HG03378 (cell line): Measurements from ENCODE around the gene PMS2.
"Not testable (repeated sequence)": the region's sequence is repeated elsewhere in the genome, so short reads cannot be mapped to it uniquely, and the experiment has no call there.

Experiments used
- ATAC-seq: cut with Tn5 transposase; IDR thresholded peaks from one replicate; pipeline ENCODE4 v1.9.1; 2021; ENCODE audit warnings: mild to moderate bottlenecking, moderate library complexity; ENCODE audit not compliant: unreplicated experiment

The PMS2 gene

GRCh38 chr7:5924180-5924579, 84.7 kb downstream of the PMS2 start:
- ATAC-seq: not testable (repeated sequence)
